Measurements from ENCODE around the gene COL26A1.

DNA sequence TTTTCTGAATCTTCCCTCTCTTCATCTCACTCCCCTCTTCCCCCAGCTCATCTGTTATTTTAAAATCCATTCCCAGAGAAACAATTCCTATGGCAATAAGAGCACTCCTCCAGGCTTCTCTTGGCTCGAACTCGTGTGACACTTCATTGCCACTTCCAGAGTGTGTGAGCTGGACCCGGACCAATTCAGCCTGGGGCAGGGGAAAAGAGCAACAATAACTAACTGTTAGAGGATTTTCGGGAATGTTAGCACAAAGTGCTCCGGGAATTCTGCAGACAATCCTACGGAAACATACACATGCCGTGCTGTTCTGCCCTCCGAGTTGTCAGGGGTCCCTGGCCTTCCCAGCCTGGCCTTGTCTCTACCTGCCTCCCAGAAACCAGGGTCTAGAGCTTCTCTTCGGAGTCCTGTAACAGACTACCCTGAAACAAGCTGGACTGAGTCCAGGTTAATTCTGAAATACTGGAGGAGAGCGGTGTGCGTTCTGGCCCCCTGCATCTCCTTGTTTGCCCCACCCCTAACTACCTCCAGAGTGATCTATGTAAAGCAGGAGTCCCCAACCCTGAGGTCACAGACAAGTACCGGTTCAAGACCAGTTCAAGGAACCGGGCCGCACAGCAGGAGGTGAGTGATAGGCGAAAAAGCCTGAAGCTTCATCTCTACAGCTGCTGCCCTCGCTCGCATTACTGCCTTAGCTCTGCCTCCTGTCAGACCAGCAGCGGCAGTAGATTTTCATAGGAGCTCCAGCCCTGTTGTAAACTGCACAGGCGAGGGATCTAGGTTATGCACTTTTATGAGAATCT is 11.3 kb downstream of the COL26A1 start:
- no peak for TF ChIP-seq POLR2A (IDR thresholded peaks at IDR 0.05; ENCODE audit: low read length)
- TF ChIP-seq GATA1 (IDR thresholded peaks at IDR 0.05; ENCODE audit: low read depth, low read length) = no peak
